ENCODE results near the gene HECTD3.

DNA sequence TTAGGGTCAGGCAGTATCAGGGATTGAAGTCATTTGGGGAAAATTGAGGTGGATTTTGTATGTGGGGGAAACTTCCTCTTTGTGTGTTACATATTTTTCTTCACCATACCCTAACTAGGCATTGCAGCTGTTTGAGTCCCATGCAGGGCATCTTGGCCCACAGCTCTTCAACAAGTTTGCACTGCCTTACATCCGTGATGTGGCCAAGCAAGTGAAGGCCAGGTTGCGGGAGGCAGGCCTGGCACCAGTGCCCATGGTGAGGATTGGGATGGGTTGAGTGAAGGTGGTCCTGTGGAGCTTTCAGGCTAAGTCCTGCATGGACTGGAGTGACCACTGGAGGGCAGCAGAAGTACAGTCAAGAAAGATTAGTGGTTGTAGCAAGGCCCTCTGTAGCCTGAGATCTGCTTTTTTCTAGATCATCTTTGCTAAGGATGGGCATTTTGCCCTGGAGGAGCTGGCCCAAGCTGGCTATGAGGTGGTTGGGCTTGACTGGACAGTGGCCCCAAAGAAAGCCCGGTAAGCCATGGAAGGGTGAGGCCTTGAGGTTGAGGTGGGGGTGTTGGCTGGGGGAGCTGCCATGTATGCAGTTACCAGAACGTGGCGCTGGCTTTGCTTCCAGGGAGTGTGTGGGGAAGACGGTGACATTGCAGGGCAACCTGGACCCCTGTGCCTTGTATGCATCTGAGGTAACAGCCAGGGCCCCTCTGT, 3.4 kb upstream of the HECTD3 start:
- TF ChIP-seq GATA2 (IDR thresholded peaks at IDR 0.05; ENCODE audit: low read depth, low read length) (no peak), GATA3 (IDR thresholded peaks at IDR 0.05; ENCODE audit: low read depth, low read length) (no peak)
